GDM1 (cell line): ENCODE measurements around the gene ZNRF3.
"Not testable (repeated sequence)": the region's sequence is repeated elsewhere in the genome, so short reads cannot be mapped to it uniquely, and the experiment has no call there.

Experiments
- DNase-seq: peaks from one replicate; lab custom pipeline; 2025; lab: John Stamatoyannopoulos, UW

Gene ZNRF3

DNA sequence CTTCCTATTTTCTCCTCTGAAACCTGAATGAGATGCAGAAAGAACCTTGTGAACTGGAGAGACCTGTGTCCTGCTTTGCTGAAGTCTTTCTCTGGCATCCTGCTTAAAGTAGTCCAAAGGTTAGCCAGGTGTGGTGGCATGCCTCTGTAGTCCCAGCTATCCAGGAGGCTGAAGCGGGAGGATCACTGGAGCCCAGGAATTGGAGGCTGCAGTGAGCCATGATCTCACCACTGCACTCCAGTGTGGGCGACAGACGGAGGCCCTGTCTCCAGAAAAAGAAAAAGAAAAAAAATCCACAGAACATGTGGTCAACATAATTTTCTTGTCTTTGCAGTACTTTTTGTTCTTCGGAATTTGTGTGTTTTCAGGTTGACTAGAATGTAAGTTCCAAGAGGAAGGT is 187.1 kb downstream of the ZNRF3 start:
- no peak for DNase-seq

- no peak for DNase-seq
Measured at GRCh38 chr22:29071261-29072045, 188.1 kb downstream of the ZNRF3 start.

DNA sequence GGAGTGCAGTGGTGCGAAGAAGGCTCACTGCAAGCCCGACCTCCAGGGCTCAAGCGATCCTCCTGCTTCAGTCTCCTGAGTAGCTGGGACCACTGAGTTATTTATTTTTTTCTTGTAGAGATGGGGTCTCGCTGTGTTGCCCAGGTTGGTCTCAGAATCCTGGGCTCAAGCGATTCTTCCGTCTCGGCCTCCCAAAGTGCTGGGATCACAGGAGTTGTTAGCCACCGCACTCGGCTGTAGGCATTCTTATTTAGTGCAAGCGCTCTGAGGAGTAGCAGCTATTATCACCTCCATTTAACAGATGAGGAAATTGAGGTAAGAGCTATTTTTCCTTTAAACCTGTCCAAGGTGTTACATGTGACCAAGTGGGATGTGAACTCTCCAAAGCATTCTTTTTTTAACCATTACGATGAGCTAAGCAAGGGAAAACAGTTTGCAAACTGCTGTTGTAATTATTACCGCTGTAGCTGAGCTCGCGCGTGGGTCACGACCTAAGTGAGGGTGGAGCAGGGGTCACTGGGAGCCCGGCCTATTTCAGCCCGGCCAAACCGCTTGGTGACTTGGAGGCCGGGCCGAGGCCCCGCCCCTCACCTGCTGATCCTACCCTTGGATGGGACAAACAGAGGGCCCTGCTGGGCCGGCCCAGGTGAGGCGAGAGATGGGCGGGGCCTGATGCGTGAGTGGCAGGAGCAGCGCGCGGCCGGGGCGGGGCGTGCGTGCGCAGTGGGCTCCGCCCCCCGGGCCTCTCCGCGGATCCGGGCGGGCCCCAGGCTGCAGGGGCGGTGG is 189.0 kb downstream of the ZNRF3 start:
- peak; percentile 62 for DNase-seq

DNA sequence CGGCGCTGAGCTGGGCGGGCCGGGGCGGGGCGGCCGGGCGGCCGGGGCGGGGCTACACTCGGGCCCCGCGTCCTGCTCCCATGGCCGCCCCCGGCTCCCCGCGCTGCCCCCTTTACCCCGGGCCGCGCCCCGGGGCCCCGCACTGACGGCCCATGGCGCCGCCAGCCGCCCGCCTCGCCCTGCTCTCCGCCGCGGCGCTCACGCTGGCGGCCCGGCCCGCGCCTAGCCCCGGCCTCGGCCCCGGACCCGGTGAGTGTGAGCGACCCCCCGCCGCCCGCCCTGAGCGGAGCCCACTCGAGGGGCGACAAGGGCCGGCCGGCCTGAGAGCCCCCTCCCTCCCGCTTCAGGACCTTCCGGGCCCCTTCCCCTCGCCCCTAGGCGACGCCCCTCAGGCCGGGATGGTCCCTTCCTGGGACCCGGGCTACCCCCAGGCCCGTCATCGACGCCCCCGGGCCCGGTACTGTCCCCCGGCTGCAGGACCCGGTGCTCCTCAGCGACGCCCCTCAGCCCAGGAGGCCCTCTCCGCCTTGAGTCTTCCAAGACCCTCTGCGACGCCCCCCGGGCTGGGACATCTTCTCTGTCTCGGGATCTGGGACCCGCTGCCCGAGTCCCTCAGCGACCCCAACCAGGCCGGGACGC is 189.7 kb downstream of the ZNRF3 start, which contains the start of gene KREMEN1:
Gene KREMEN1 (plus strand): TSS at position 57 of the 639 bp plus-strand sequence. CDS start 96 bp downstream, at position 153.
- no peak for DNase-seq

DNA sequence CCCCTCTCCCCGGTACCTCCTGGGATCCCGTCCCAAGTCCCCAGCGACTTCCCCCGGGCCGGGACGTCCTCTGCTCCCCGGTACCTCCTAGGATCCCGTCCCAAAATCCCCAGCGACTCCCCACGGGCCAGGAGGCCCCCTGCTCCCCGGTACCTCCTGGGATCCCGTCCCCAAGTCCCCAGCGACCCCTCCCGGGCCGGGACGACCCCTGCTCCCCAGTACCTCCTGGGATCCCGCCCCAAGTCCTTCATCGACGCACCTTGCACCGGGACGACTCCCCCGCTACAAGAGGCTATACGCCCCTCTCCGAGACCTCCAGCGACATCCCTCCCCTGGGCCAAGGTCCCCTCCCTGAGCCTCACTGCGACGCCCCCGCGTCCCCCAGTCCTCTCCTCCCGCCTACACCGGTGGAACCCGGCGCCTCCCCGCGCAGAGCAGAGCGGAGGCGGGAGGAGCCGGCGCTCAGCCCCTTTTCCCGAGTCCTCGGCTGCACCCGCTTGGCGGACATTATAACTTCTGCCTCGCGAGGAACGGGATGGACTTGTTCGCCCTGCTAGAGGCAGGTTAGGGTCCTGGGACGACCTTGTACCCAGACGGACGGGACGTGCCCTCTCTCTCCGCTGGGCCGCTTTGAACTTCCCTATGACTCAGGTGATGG is 190.4 kb downstream of the ZNRF3 start:
- DNase-seq: no peak

DNA sequence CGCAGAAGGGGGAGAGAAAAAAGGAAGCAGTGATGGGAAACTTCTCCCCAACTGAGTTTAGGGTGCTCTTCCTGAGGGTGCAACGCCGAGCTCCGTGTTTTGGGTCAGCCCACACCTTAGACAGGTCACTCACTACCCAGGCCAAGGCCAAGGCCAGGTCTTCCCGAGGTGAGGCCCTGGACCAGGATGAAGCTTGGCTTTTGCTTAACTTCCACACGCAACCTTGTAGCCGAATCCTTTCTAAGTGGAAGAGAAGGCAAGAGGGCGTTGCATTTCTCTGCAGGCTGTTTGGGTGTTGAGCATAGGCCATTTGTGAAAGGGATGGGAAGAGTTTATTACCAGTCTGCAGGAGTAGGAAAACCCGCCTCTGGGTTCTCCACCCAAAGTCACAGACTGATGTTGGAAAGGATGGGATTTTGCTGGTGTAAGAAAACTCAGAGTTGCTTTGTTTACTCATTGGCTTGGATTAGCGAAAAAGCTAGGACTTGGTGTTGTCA is 191.0 kb downstream of the ZNRF3 start:
- no peak for DNase-seq

GRCh38 chr22:29078036-29078868 is 194.9 kb downstream of the ZNRF3 start:
- DNase-seq: no peak

DNA sequence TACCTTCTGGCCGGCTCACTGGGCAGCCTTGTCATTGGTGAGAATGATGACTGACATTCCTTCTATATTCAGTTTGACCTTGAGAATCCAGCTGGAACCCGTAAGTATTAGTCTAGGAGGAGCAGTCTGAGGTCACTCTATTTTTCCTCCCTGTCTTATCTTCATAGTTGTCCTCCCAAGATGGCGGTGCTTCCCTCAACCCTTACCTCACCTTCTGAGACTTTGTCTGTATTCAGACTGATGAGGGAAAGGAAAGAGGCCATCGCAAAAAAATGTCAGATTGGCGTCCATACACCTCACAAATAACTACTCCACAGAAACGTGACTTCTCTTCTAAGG is 195.5 kb downstream of the ZNRF3 start:
- no peak for DNase-seq

DNA sequence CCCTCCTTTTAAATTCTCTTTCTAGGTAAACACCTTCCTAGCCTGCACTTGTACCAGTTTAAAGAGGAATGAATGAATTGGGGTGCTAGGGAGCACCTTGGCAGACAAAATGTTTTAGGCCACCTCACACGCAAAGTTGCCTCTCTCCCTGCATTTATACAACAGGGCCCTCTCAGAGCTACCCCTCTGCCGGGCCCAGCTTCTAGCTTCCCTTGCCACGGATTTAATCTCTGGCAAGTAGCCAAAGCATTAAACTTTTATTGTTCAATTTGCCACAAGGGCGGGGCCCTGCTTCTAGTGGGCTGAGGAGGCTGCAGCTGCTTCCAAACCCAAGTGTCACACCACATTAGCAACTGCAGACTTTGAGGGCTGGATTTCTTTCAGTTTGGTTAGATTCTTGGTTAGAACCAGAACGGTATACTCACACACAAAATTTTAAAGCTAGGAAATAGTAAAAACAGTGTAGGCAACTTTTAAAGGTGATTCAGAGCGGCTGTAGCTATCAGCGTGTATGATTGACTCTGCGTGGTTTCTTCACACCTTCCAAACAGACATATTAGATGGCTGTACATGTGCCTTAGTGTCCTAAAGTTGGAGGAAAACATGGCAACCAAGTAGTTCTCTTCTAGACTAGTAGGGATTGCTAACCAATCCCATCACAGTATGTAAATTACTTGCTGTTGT is 196.0 kb downstream of the ZNRF3 start:
- no peak for DNase-seq

- DNase-seq: no peak
Measured at GRCh38 chr22:29080106-29080975, 197.0 kb downstream of the ZNRF3 start.

DNA sequence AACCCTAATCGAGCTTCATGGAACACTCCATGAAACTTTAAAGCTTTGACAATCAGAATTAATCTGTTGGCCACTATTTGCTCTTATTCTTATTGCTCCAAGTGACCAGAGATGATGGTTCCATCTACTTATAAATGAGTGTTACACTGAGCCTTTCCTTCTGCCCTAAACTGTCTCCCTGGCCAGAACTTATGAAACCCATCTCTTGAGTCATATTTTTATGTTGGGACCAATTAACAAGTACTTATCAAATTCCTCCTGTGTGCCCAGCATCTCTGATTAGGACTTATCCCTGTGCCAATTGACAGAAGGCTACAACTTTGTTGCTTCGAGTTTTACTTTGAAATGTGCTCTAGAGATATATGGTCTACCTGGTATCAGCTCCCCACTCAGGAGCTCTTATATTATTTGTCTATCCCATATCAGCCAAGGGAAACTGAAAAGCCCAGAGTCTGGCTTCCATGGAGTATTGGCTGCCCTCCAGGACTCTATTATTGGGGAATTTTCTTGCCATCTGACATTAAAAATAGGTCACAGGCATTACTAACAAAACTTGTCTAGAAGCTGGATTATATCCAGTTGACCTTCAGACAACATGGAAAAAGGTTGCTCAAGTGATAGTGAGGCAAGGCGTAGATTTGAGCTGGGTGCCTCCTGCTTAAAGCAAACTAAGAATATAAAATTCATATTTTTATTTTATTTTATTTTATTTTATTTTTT is 198.3 kb downstream of the ZNRF3 start:
- no peak for DNase-seq

DNA sequence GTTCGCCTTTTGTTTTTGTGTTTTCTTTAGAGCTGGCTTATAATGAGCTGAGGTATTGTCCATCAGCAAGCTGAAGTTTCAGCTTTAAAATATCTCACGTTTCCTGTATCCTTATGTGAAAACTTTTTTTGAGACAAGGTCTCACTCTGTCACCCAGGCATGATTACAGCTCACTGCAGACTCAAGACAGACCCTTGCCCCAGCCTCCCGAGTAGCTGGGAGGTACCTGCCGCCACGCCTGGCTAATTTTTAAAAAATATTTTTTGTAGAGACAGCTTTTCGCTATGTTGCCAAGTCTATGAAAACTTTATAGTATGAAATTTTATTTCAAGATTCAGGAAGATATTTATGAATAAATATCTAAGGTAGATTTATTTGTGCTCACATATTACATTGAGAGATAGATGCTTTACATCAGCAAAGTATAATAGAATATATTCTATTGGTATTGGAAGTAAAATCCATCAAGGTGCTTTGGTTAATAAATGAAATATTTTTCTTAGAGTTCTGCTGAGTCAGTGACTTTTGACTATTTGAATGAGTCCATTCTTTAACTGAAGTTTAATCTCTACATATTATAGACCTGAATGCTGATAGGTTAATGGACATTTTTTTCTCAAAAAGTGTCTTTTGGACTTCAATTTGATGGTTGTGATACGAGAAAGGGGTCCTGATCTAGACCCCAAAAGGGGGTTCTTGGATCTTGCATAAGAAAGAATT is 199.6 kb downstream of the ZNRF3 start:
- no peak for DNase-seq

DNA sequence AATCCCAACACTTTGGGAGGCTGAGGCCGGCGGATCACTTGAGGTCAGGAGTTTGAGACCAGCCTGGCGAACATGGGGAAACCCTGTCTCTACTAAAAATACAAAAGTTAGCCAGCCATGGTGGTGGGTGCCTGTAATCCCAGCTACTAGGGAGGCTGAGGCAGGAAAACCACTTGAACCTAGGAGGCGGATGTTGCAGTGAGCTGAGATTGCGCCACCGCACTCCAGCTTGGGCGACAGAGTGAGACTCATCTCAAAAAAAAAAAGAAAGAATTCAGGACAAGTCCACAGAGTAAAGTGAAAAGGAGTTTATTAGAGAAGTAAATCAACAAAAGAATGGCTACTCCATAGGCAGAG is 200.2 kb downstream of the ZNRF3 start:
- not testable (repeated sequence) for DNase-seq

- no peak for DNase-seq
Measured at GRCh38 chr22:29083933-29084591, 200.7 kb downstream of the ZNRF3 start.

GRCh38 chr22:29087012-29087411 is 203.6 kb downstream of the ZNRF3 start:
- no peak for DNase-seq

GRCh38 chr22:29088809-29089208 is 205.4 kb downstream of the ZNRF3 start:
- DNase-seq: no peak

- no peak for DNase-seq
Measured at GRCh38 chr22:29089507-29089906, 206.1 kb downstream of the ZNRF3 start.

DNA sequence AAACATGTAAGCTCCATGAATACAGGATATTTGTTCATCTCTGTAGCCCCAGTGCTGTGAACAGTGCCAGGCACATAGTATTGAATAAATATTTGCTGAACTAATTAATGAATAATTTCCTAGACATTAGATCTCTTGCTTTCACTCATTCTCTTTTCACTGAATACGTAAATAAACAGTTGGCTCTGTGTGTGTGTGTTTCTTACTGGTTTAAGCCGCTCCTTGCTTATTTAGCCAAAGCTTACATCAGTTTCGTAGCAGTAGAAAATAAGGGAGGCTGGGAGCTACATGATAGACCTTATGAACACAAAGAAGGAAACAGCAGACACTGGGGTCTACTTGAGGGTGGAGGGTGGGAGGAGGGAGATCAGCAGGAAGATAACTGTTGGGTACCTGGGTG is 206.7 kb downstream of the ZNRF3 start:
- DNase-seq: no peak
